ENCODE data around the gene TMEM150C.

DNA sequence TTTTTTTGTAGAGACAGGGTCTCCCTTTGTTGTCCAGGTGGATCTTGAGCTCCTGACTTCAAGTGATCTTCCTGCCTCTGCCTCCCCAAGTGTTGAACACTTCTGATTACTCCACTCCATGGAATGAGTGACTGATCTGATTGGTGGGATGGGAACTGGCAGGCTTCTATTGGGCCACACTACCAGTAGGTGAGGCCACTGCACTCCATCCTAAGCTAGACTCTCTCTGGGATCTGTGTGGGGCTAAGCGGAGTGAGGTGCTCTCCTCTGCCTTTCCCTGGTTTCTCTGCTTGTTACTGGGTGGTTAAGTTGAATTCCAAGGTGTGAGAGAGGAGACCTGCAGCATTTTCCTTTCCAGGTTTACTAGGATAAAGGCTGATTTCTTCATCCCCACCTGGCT, 72.7 kb downstream of the TMEM150C start:
- TF ChIP-seq, protein P1, sequence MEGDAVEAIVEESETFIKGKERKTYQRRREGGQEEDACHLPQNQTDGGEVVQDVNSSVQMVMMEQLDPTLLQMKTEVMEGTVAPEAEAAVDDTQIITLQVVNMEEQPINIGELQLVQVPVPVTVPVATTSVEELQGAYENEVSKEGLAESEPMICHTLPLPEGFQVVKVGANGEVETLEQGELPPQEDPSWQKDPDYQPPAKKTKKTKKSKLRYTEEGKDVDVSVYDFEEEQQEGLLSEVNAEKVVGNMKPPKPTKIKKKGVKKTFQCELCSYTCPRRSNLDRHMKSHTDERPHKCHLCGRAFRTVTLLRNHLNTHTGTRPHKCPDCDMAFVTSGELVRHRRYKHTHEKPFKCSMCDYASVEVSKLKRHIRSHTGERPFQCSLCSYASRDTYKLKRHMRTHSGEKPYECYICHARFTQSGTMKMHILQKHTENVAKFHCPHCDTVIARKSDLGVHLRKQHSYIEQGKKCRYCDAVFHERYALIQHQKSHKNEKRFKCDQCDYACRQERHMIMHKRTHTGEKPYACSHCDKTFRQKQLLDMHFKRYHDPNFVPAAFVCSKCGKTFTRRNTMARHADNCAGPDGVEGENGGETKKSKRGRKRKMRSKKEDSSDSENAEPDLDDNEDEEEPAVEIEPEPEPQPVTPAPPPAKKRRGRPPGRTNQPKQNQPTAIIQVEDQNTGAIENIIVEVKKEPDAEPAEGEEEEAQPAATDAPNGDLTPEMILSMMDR (IDR thresholded peaks at IDR 0.05): no peak
- TF ChIP-seq POLR2A (IDR thresholded peaks at IDR 0.05) (no peak), POLR2AphosphoS5 (IDR thresholded peaks at IDR 0.05; ENCODE audit: insufficient read depth in 1 of 2, low read depth in 1 of 2) (no peak)
